ENCODE data around the gene TCERG1. TPM values are rescaled to one million over a fixed set of nuclear protein-coding genes. Genes with fewer than 3 reads are reported as not detected.

TCERG1 gene
- total RNA-seq, 1 donor from 2014 or later: 101 TPM

DNA sequence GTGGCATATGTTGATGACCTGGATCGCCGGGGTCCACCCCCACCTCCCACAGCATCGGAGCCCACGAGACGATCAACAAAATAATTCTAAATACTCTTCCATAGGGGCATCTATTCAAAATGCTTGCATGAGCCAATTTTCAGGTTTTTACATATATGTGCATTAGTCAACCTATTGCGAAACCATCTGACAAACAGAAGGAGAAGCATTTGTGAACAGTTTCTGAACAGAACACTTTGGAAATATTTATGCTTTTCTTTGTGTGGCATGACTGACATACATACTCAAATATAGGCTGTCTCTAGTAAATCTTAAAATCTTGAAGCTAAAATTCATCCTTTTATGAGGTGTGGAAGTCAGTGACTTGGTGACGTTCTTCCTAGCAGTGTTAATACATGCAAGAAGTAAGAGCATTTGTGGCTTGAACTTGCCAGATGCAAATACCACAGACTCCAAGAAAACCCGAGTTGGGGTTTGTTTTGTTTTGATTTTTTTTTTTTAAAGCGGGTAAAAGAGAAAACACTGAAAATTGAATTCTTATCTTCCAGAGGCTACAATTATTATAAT lies 63.5 kb downstream of the TCERG1 start:
- Mint-ChIP-seq H3K9me3 (no peaks in the 10 kb centered on the region), H3K27ac (no peak overlapping the region), H3K36me3 (peaks cover 31% of the 10 kb centered on the region), H3K27me3 (no peaks in the 10 kb centered on the region), H3K4me1 (ENCODE audit: unreplicated experiment) (no peaks in the 10 kb centered on the region), H3K4me3 (no peak overlapping the region)
- TF ChIP-seq, protein P1, sequence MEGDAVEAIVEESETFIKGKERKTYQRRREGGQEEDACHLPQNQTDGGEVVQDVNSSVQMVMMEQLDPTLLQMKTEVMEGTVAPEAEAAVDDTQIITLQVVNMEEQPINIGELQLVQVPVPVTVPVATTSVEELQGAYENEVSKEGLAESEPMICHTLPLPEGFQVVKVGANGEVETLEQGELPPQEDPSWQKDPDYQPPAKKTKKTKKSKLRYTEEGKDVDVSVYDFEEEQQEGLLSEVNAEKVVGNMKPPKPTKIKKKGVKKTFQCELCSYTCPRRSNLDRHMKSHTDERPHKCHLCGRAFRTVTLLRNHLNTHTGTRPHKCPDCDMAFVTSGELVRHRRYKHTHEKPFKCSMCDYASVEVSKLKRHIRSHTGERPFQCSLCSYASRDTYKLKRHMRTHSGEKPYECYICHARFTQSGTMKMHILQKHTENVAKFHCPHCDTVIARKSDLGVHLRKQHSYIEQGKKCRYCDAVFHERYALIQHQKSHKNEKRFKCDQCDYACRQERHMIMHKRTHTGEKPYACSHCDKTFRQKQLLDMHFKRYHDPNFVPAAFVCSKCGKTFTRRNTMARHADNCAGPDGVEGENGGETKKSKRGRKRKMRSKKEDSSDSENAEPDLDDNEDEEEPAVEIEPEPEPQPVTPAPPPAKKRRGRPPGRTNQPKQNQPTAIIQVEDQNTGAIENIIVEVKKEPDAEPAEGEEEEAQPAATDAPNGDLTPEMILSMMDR (conservative IDR thresholded peaks at IDR 0.05): no peak
- no peak for DNase-seq (ENCODE audit: extremely low spot score, unreplicated experiment)

GRCh38 chr5:146513462-146513861 lies 66.3 kb downstream of the TCERG1 start:
- Mint-ChIP-seq H3K27me3 (peaks cover 3% of the 10 kb centered on the region), H3K4me3 (no peak overlapping the region), H3K27ac (no peak overlapping the region), H3K9me3 (no peaks in the 10 kb centered on the region), H3K4me1 (ENCODE audit: unreplicated experiment) (no peaks in the 10 kb centered on the region), H3K36me3 (peaks cover 16% of the 10 kb centered on the region)
- TF ChIP-seq, protein P1 (conservative IDR thresholded peaks at IDR 0.05): no peak
- DNase-seq (ENCODE audit: extremely low spot score, unreplicated experiment): no peak

GRCh38 chr5:146514575-146514974 lies 67.4 kb downstream of the TCERG1 start:
- Mint-ChIP-seq H3K9me3 (no peaks in the 10 kb centered on the region), H3K4me1 (ENCODE audit: unreplicated experiment) (no peaks in the 10 kb centered on the region), H3K36me3 (peaks cover 10% of the 10 kb centered on the region), H3K27ac (no peak overlapping the region), H3K27me3 (peaks cover 3% of the 10 kb centered on the region), H3K4me3 (no peak overlapping the region)
- no peak for DNase-seq (ENCODE audit: extremely low spot score, unreplicated experiment)
- TF ChIP-seq, protein P1 (conservative IDR thresholded peaks at IDR 0.05): no peak

GRCh38 chr5:146515473-146516150 lies 68.5 kb downstream of the TCERG1 start:
- TF ChIP-seq, protein P1 (conservative IDR thresholded peaks at IDR 0.05): no peak
- Mint-ChIP-seq H3K4me1 (ENCODE audit: unreplicated experiment) (no peaks in the 10 kb centered on the region), H3K27ac (no peak overlapping the region), H3K4me3 (no peak overlapping the region), H3K9me3 (no peaks in the 10 kb centered on the region), H3K27me3 (peaks cover 3% of the 10 kb centered on the region), H3K36me3 (peaks cover 4% of the 10 kb centered on the region)
- no peak for DNase-seq (ENCODE audit: extremely low spot score, unreplicated experiment)

- TF ChIP-seq, protein P1 (conservative IDR thresholded peaks at IDR 0.05): no peak
- Mint-ChIP-seq H3K27ac (no peak within 1 kb of the TSS), H3K36me3 (no peaks in the 10 kb centered on the region), H3K4me3 (no peak within 1 kb of the TSS), H3K9me3 (no peaks in the 10 kb centered on the region), H3K4me1 (ENCODE audit: unreplicated experiment) (no peaks in the 10 kb centered on the region), H3K27me3 (peaks cover 3% of the 10 kb centered on the region)
- no peak for DNase-seq (ENCODE audit: extremely low spot score, unreplicated experiment)
Observed at GRCh38 chr5:146516151-146516475, 69.0 kb downstream of the TCERG1 start, which contains the start of gene GPR151. Gene GPR151, minus strand, starts transcription at chr5:146516190. Its CDS starts 77 bp downstream, at chr5:146516113.

Measured in type B pancreatic cell (in vitro differentiated cells).